GM18507 (cell line): ENCODE measurements around the gene GRK5.

Experiments used
- DNase-seq: peaks from one replicate; pipeline ENCODE4 v3.0.0; 2011; ENCODE audit warnings: low read depth; ENCODE audit not compliant: insufficient read length; ENCODE audit errors: extremely low spot score
- FAIRE-seq: peaks from 2 replicates; lab custom pipeline; 2011; peaks lifted over from hg19 to GRCh38; lab: Jason Lieb, UNC

GRK5 gene

GRCh38 chr10:119406137-119406536 lies 198.8 kb downstream of the GRK5 start:
- FAIRE-seq = no peak
- no peak for DNase-seq

- no peak for FAIRE-seq
Observed at GRCh38 chr10:119406601-119407253, 199.4 kb downstream of the GRK5 start.

GRCh38 chr10:119407254-119407777 lies 199.9 kb downstream of the GRK5 start:
- FAIRE-seq (no peak), DNase-seq (no peak)

More at GRCh38 chr10:119406601-119407253, 199.4 kb downstream of the GRK5 start:
- DNase-seq = no peak

- no peak for DNase-seq
- FAIRE-seq = no peak
Observed at GRCh38 chr10:119408072-119408471, 200.7 kb downstream of the GRK5 start.

GRCh38 chr10:119408969-119409371 lies 201.6 kb downstream of the GRK5 start:
- FAIRE-seq = no peak
- no peak for DNase-seq

GRCh38 chr10:119409385-119409784 lies 202.0 kb downstream of the GRK5 start:
- DNase-seq (no peak), FAIRE-seq (no peak)

GRCh38 chr10:119409906-119410305 lies 202.5 kb downstream of the GRK5 start:
- FAIRE-seq = no peak
- DNase-seq = no peak

- FAIRE-seq (no peak), DNase-seq (no peak)
Observed at GRCh38 chr10:119410361-119411116, 203.2 kb downstream of the GRK5 start.

- DNase-seq = no peak
- no peak for FAIRE-seq
Observed at GRCh38 chr10:119412244-119413092, 205.1 kb downstream of the GRK5 start.

GRCh38 chr10:119413093-119413453 lies 205.7 kb downstream of the GRK5 start:
- DNase-seq (no peak), FAIRE-seq (no peak)

- FAIRE-seq = no peak
- no peak for DNase-seq
Observed at GRCh38 chr10:119413471-119414080, 206.2 kb downstream of the GRK5 start.

- DNase-seq (no peak), FAIRE-seq (no peak)
Observed at GRCh38 chr10:119414081-119414611, 206.8 kb downstream of the GRK5 start.

- DNase-seq (no peak), FAIRE-seq (no peak)
Observed at GRCh38 chr10:119415121-119415520, 207.8 kb downstream of the GRK5 start.

GRCh38 chr10:119415536-119416503 lies 208.4 kb downstream of the GRK5 start:
- no peak for FAIRE-seq
- DNase-seq = no peak

GRCh38 chr10:119416855-119417254 lies 209.5 kb downstream of the GRK5 start:
- DNase-seq = peak; percentile 74
- peak; percentile 86 for FAIRE-seq

GRCh38 chr10:119417852-119418251 lies 210.5 kb downstream of the GRK5 start:
- FAIRE-seq = no peak
- DNase-seq = no peak

GRCh38 chr10:119418362-119418761 lies 211.0 kb downstream of the GRK5 start:
- DNase-seq = no peak
- no peak for FAIRE-seq

- no peak for FAIRE-seq
- no peak for DNase-seq
Observed at GRCh38 chr10:119419931-119420330, 212.6 kb downstream of the GRK5 start.
